Measurements from ENCODE around the gene STAT5B.
A peak's percentile ranks its signal among the peaks of the same experiment; 100 is the strongest.
"Not testable (repeated sequence)": the region's sequence is repeated elsewhere in the genome, so short reads cannot be mapped to it uniquely, and the experiment has no call there.

Gene STAT5B

DNA sequence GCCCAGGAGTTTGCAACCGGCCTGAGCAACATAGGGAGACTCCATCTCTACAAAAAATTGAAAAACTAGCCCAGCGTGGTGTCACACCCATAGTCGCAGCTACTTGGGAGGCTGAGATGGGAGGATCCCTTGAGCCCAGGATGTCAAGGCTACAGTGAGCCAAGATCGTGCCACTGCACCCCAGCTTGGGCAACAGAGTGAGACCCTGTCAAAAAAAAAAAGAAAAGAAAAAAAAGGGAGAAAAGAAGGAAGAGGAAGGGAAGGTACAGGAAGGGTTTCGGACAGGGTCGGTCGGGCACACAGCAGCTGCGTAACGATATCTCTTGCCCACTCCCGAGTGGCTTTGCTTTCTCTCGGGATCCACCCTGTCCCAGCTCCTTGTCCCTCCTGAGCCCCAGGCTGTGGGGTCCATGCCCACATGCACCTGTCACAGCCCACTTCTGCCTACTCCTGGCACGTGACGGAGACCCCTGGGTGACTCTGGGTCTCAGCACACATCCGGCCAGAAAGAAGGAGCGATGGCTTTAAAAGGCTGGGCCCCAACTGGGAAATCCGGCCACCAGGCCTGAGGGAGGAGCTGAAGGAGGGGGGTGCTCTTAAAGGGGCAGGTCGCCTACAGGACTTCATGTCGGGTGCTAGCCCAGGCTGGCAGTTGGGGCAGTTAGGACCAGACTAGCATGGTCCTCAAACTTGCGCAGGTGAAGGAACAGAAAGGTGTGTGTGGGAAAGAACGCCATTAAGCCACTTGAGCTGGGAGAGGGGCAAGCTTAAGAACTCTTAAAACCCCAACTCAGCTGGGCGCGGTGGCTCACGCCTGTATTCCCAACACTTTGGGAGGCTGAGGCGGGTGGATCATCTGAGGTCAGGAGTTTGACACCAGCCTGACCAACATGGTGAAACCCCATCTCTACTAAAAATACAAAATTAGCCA, 82.0 kb downstream of the STAT5B start, which contains the start of gene GHDC:
TSS of gene GHDC (minus strand) at position 526 of the 931 bp plus-strand sequence. CDS start 913 bp downstream, outside the sequence.
- peak; percentile 64 to 72 for DNase-seq (ENCODE audit: low read depth in 2 of 2)

DNA sequence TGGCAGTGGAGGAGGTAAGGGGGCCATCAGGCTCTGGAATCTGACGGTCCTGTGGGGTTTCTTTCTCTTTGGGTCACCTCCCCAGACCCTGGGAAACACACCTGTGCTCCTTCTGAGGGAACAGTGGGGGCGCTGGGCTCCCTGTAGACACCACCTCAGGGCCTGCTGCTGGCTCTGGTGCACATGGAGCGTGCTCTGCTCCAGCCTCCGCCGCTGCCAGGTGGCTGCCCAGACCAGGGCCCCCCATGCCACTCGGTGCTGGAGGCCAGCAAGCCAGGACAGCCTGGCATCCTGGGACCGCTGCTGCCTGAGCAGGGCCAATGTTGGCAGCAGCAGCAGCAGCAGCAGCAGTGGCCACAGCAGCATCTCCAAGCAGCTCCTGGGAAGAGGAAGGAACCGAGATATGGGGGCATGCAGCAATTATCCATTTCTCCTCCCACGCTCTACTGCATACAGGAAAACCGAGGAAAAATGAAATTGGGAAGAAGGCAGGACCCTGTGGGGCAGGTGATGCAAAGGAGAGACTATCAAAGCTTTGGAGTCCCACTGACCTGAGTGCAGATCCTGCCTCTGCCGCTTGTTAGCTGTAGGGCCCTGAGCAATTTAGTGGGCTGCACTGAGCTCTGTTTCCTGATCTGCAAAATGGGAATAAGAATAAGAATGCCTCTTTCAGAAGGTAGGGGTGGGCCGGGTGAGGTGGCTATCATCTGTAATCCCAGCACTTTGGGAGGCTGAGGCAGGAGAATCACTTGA, 82.8 kb downstream of the STAT5B start:
- DNase-seq (ENCODE audit: low read depth in 2 of 2), result no peak

DNA sequence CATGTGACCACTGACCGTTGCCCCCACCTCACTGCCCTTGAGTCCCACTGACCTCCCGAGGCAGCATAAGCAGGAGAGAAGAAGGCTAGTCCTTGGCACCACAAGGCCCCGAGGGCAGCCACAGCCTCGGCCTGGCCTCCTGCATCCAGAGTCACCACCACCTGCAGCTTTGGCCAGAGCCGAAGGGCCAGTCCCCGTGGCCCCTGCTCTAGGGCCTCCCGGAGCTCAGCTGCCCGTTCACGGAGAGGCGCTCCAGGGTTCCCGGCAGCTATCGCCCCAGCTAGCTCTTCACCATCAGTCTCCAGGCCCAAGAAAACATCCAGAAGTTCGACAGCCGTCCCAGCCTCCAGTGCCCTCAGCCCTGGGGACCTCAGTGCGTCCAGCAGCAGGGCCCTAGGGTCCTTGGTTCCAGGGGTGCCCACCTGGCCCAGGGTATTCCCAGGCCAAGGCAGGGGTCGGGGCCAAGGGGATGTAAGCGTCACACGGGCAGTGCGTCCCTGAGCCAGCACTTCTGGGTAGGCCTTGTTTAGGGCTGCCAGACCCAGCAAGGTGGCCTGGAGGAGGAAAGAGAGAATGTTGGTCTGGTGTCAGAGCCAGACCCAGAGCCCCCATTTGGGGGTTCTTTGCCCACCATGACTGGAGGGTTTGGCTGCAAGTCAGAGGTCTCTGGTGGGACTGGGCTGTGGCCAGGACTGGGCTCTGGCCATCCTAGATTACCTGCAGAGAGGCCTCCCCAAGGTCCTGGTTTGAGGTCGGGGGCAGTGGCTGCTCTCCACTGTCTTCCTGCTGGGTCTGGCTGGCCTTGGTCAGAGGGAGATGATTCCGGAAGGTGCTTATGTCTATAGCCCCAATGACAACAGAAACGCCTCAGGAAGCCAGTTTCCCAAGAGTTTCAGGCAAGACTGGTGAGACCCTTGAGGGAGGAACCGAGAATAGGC, 83.7 kb downstream of the STAT5B start:
- no peak for DNase-seq (ENCODE audit: low read depth in 2 of 2)

DNA sequence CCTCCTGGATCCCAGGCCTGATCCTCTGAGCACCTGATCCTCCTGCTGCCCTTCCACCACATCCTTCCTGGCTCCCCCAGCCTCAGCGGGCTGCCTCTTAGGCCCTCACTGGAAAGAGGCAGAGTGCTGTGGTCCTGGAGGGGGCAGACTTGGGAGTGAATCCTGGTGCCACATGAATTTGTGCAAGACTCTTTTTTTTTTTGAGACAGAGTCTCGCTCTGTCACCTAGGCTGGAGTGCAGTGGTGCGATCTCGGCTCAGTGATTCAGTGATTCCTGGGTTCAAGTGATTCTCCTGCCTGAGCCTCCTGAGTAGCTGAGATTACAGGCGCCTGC, 84.9 kb downstream of the STAT5B start:
- no peak for DNase-seq (ENCODE audit: low read depth in 2 of 2)

DNA sequence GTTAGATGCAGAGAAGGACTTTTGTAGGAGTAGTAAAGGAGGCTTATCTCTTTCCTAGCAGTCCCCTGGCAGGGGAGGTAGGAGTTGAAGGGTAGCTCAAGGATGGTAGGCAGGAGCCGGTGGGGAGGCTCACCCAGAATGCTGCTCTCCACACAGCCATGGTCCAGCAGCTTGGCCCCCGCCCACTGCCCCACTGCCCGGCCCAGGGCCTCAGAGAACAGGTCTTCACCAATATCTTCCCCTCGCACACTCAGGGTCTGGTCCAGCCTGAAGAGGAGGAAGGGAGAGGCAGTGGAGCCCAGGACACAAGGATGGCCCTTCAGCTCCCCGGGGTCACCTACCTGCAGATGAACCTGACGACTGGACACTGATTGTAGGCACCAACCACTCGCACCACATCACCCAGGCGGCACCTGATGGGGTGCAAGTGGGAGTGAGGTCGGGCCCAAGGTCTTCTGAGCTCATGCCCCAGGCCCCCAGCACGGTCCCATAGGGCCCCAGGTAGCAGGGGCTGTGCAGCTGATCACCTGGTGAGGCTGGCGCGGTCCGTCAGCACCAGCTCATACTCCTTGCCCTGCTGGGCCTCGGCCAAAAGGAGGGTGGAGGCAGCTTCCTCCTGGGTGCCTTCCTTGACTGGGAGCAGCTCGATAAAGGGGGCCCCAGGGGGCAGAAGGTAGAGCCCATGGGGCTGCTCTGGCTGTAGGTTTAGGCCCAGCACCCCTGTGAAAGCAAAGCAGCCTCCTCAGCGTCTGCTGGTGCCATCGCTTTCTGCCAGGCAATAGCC, 85.5 kb downstream of the STAT5B start:
- DNase-seq (ENCODE audit: low read depth in 2 of 2), result no peak

DNA sequence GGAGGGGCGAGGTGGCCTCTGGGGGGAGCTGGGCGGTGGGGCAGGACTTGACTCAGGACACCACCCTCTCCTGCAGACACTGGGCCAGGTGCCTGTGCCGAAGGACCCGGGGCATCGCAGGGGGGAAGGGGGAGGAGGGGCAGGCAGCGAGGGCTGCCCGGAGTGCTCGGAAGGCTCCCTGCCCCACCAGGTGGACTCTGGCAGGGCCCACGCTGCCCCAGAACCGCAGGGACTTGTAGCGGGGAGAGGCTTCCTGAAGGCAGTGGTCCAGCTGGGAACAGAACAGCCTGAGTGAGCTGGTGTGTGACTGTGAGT, 86.6 kb downstream of the STAT5B start:
- no peak for DNase-seq (ENCODE audit: low read depth in 2 of 2)

DNA sequence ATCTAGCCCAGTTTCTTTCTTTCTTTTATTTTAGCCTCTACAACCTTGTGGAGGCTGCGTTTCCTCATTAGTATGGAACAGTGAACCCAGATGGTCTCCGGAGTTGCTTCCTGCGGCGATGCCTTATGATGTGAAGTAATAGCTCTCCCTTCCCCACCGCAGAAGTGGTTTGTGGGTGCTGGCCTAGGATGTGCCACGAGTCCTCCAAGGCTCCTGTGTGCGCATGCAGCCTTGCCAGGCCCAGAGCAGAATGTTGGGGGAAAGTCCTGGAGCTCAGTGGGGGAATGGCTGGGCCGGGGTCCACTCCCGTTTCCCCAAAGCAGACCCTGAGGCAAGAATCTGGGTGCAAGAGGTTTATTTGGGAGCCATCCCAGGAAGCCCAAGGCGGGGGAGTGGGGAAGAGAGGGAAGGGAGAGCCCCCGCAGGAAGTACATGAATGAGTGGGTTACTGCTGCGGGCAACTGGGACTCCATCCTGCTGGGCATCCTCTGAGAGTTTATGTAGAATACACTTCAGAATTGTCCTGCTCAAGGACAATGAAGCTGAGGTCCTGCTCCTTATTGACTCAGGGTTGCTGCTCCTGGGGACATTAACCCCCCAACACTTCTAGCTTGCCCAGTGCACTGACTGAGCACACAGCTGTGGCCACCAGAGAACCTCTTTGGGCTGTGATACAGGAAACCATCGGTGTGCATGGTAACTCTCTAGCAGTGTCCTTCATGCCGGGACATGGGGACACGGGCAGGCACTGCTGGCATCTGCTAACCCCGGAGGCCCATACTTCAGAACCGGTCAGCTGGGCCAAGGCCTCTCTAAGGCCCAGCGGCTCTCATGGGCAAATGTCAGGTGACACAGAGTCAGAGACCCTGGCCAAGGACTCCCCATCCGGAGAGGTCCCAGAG, 87.2 kb downstream of the STAT5B start:
- no peak for DNase-seq (ENCODE audit: low read depth in 2 of 2)

DNA sequence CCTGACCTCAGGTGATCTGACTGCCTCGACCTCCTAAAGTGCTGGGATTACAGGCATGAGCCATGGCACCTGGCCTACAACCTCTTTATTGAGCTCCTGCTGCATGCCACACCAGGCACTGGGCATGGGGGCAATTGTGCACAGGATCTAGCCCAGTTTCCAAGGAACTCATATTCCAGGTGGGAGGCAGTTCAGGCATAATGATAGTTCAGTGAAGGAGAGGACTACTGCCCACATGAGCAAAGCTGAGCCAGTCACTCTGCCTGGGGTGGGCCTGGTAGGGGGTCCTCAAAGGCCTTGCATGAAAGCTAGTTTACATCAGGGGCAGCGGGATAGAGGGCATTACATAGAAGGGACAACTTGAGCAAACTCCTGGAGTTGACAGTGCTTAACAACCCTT, 88.4 kb downstream of the STAT5B start:
- no peak for DNase-seq (ENCODE audit: low read depth in 2 of 2)

DNA sequence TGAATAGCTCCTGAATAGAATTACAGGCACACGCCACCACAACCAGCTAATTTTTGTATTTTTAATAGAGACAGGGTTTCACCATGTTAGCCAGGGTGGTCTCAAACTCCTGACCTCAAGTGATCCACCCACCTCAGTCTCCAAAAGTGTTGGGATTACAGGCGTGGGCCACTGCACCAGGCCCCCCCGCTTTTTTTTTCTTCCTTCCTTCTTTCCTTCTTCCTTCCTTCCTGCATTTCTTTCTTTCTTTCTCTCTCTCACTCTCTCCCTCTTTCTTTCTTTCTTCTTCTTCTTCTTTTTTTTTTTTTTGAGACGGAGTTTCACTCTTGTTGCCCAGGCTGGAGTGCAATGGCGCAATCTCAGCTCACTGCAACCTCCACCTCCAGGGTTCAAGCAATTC, 90.0 kb downstream of the STAT5B start:
- DNase-seq (ENCODE audit: low read depth in 2 of 2), result not testable (repeated sequence)

DNA sequence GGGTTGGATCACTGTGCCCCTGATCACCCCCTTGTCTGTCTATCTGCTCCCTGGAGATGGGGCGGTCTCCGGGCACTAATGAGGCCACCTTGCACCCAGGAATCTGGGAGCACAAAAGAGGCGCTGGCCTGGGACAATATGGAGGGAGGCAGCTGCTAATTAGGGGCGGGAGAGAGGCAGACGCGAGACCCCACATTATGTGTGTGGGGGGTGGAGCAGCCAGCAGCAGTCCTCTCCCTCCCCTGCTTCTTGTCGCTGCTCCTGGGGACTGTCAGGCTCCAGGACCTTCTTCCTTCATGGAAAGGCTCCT, 90.6 kb downstream of the STAT5B start:
- DNase-seq (ENCODE audit: low read depth in 2 of 2), result no peak

DNA sequence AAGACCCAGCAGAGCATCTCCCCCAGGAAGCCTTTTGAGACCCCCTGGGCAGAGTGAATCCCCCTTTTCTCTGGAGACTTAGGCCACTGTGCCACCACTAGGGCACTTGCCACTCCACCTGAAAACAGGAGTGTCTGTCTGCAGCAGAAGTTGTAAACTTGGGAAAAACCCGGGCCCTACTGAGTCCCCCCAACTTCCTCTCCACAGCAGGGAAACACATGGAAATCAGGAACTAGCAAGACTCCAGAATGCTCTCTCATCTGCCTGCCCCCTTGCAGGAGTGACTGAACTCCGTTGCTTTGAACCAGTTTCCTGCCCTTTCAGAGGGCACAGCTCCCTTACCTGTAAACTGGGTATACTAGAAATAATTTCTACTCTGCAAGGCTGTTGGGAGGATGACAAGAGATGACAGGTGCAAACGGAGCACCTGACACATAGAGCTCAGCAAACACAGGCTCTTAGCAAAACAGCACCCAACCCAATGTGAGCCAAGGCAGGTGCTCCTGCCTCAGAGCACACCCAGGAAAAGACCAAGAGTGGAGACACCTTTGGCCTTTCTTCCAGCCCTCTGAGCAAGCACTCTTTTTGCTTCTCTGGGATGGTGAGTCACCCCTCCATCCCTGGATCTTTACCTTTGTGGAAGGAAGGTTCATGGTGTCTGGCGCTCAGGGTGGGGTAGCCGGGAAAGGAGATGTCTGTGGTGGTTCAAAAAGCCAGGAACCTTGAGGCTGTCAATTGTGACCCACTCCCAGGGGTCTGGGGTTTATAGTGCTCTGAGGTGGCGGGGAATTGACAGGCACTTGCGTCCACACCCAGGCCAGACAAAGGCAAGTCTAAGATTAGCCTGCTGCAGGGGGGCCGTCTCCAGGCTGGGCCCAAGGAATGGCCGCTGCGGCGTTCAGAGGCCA, 91.2 kb downstream of the STAT5B start, which contains the start of gene HCRT:
TSS of gene HCRT (minus strand) at position 740 of the 908 bp plus-strand sequence. CDS start at position 653, 87 bp downstream.
- no peak for DNase-seq (ENCODE audit: low read depth in 2 of 2)

DNA sequence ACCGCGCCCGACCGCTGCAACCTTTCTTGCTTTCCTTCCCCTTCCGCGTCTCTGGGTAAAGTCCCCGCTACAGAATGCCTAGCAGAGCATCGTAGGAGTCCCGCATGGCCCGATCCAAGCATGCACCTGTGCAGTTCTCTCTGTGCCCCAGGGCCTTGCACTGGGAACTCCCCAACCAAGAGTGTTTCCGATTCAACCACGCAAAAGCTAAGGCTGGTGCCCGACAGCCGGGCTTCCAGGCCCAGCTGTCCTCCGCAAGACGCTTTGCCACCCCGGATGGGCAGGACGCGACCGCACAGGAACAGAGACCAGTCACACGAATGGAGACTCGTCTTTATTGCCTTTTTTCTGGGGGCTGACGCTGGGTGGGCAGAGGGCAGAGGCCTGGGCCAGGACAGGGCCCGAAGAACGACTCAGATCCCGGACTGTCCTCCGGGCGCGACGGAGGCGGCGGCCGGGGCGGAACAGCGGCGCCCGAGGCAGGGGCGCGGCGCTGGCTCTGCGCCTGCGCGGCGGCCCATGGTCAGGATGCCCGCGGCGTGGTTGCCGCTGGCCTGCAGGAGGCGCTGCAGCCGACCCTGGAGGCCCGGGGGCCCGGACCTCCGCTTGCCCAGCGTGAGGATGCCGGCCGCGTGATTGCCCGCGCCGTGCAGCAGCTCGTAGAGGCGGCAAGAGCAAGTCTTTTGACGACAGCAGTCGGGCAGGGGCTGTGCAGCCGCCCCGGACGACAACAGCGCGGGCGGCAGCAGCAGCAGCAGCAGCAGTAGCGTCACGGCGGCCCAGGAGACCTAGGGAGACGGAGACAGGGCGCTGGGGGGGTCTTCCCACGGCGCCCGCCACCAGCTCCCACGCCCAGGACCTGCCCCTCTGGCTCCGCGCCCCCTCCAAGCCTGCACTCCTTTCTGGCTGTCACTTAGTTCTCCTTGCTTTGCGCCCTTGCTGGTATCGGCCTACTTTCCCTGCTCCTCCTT, 92.2 kb downstream of the STAT5B start:
- DNase-seq (ENCODE audit: low read depth in 2 of 2), result peak; percentile 35 to 37

DNA sequence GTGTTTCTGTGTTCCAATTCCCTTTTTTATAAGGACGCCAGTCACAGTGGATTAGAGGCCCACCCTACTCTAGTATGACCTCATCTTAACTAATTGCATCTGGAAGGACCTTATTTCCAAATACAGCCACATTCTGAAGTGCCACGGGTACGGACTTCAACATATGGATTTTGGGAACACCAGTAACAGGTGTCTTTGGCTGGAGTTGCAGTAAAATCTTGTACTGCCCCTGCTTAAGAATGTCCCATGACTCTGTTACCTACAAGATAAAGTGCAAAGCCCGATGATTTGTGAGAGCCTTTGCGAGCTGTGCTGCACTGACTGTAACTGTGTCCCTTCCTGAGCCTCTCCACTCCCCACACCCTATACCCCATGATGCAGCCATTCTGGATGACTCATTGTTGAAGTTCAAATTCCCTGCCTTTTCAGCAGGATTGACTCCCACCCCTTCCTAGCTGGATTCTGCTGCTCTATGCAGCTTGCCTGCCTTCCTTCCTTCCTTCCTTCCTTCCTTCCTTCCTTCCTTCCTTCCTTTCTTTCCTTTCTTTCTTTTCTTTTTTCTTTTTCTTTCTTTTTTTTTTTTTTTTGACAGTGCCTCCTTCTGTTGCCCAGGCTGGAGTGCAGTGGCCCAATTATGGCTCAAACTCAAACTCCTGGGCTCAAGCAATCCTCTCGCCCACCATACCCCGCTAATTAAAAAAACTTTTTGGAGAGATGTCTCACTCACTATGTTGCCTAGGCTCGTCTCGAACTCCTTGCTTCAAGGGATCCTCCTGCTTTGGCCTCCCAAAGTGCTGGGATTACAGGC, 93.1 kb downstream of the STAT5B start:
- DNase-seq (ENCODE audit: low read depth in 2 of 2), result no peak

DNA sequence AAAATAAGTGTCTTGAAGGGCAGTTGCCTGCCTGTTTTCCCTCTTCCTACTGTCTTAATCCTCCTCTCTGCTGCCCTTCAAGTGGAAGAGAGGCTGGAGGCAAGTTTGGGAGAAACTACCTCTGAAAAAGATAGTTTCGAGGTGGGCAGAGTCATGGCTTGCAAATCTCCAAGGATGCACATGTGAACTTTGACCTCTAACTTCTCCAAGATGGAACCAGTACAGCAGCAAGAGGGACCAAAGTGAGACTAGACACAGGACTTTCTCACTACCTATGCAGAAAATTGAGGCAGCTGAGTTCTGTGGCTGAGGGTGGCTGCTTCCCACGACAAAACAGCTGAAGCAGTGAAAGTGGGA, 94.4 kb downstream of the STAT5B start:
- no peak for DNase-seq (ENCODE audit: low read depth in 2 of 2)

DNA sequence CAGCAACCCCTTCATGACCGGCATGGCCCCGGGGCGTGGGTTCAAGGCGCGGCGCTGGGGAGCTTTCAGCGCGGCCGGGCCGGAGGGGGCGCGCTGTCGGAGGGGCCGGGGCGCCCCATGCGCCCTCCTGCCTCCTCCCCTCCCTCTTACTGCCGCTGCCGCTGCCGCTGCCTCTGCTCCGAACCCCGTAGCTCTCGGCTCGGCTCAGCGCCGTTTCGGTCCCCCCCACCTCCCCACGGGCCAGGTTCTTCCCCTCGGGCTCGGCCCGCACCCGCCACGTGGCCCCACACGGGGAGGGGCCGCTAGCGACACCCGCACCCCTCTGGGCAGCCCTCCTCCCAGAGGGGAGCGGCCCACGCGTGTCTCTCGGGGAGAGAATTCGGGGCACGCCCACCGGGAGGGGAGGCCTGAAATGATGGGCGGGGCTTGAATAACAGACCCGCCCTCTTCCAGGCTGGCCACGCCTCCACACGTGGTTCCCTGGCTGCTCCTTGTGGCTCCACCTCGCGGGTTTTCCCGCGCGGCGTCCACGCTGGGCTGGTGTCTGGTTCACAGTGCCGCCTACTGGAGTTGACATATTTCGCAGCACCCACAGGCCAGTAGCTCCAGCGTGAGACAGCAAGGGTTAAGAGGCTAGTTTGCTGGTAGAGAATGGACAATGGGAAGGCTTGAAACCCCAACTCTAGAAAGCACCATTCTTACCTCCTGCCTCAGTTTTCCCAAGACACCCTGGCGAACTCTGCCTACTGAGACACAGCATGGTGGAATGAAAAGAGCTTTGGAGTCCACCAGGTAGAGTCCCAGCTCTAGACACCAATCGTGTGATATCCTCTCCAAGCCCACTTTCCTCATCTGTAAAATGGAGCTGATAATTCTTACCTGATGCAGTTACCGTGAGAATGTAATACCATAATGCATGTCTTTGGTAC, 95.0 kb downstream of the STAT5B start, which contains the start of gene KCNH4:
TSS of gene KCNH4 (minus strand) at position 221 of the 929 bp plus-strand sequence. CDS start at position 24, 197 bp downstream.
- DNase-seq (ENCODE audit: low read depth in 2 of 2), result peak; percentile 76 to 83

DNA sequence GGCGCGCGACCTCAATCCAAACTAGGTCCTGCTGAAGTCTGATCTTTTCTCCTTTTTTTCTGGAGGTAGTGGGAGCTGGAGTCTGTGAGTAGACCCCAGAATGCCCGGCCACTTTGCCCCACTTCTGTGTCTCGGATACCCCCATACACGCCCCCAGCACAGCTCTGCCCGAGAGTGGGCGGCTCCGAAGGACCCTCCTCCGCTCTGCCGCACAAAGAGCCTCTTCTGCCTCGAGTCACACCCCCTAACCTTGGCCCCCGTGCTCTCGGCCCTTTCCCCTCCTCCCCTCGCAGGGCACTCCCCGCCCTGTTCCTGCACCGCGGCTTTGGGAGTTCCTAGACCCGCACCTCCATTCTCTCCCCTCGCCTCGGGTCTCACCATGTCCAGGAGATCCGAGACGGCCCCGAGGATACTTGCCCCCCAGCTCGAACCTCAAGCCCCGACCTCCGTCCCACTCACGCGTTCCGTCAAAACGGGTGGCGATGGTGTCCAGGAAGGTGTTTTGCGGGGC, 95.7 kb downstream of the STAT5B start:
- DNase-seq (ENCODE audit: low read depth in 2 of 2), result no peak

Data from activated CD8-positive, alpha-beta memory T cell treated with anti-CD3 and anti-CD28 coated beads for 4 hours (primary cell).